ENCODE data around the gene MIX23.

The MIX23 gene

GRCh38 chr3:122410111-122410510 is 27.1 kb upstream of the MIX23 start:
- Histone ChIP-seq H3K9me3 (ENCODE audit: control insufficient read depth, insufficient read depth, low read length) (no peaks in the 10 kb centered on the region), H3K27me3 (ENCODE audit: control insufficient read depth, insufficient read depth, low read length) (no peaks in the 10 kb centered on the region), H3K4me3 (ENCODE audit: low read depth, low read length) (no peak overlapping the region), H3K4me1 (ENCODE audit: control insufficient read depth, insufficient read depth, low read length) (peaks cover 3% of the 10 kb centered on the region), H3K36me3 (ENCODE audit: control insufficient read depth, insufficient read depth, low read length) (peaks cover 66% of the 10 kb centered on the region), H3K27ac (ENCODE audit: low read depth, low read length) (no peak overlapping the region), H3K9ac (ENCODE audit: low read depth, low read length) (no peak overlapping the region)

GRCh38 chr3:122409446-122409845 is 26.4 kb upstream of the MIX23 start:
- no peak overlapping the region for H3K4me3 ChIP-seq (ENCODE audit: low read depth, low read length)
- H3K27ac ChIP-seq (ENCODE audit: low read depth, low read length): no peak overlapping the region
- peaks cover 72% of the 10 kb centered on the region for H3K36me3 ChIP-seq (ENCODE audit: control insufficient read depth, insufficient read depth, low read length)
- no peaks in the 10 kb centered on the region for H3K27me3 ChIP-seq (ENCODE audit: control insufficient read depth, insufficient read depth, low read length)
- no peaks in the 10 kb centered on the region for H3K9me3 ChIP-seq (ENCODE audit: control insufficient read depth, insufficient read depth, low read length)
- no peaks in the 10 kb centered on the region for H3K4me1 ChIP-seq (ENCODE audit: control insufficient read depth, insufficient read depth, low read length)
- H3K9ac ChIP-seq (ENCODE audit: low read depth, low read length): no peak overlapping the region

GRCh38 chr3:122407946-122408345 is 24.9 kb upstream of the MIX23 start:
- H3K9me3 ChIP-seq (ENCODE audit: control insufficient read depth, insufficient read depth, low read length): no peaks in the 10 kb centered on the region
- peaks cover 83% of the 10 kb centered on the region for H3K36me3 ChIP-seq (ENCODE audit: control insufficient read depth, insufficient read depth, low read length)
- no peak overlapping the region for H3K27ac ChIP-seq (ENCODE audit: low read depth, low read length)
- no peaks in the 10 kb centered on the region for H3K4me1 ChIP-seq (ENCODE audit: control insufficient read depth, insufficient read depth, low read length)
- no peak overlapping the region for H3K9ac ChIP-seq (ENCODE audit: low read depth, low read length)
- H3K4me3 ChIP-seq (ENCODE audit: low read depth, low read length): no peak overlapping the region
- no peaks in the 10 kb centered on the region for H3K27me3 ChIP-seq (ENCODE audit: control insufficient read depth, insufficient read depth, low read length)

GRCh38 chr3:122406198-122406597 is 23.2 kb upstream of the MIX23 start:
- H3K4me3 ChIP-seq (ENCODE audit: low read depth, low read length): no peak overlapping the region
- H3K27ac ChIP-seq (ENCODE audit: low read depth, low read length): no peak overlapping the region
- H3K9ac ChIP-seq (ENCODE audit: low read depth, low read length): no peak overlapping the region
- no peaks in the 10 kb centered on the region for H3K4me1 ChIP-seq (ENCODE audit: control insufficient read depth, insufficient read depth, low read length)
- no peaks in the 10 kb centered on the region for H3K9me3 ChIP-seq (ENCODE audit: control insufficient read depth, insufficient read depth, low read length)
- peaks cover 75% of the 10 kb centered on the region for H3K36me3 ChIP-seq (ENCODE audit: control insufficient read depth, insufficient read depth, low read length)
- no peaks in the 10 kb centered on the region for H3K27me3 ChIP-seq (ENCODE audit: control insufficient read depth, insufficient read depth, low read length)

GRCh38 chr3:122405015-122405414 is 22.0 kb upstream of the MIX23 start:
- Histone ChIP-seq H3K9ac (ENCODE audit: low read depth, low read length) (no peak overlapping the region), H3K36me3 (ENCODE audit: control insufficient read depth, insufficient read depth, low read length) (peaks cover 63% of the 10 kb centered on the region)

GRCh38 chr3:122403489-122403888 is 20.5 kb upstream of the MIX23 start:
- Histone ChIP-seq H3K4me1 (ENCODE audit: control insufficient read depth, insufficient read depth, low read length) (no peaks in the 10 kb centered on the region), H3K4me3 (ENCODE audit: low read depth, low read length) (no peak overlapping the region), H3K27ac (ENCODE audit: low read depth, low read length) (no peak overlapping the region), H3K36me3 (ENCODE audit: control insufficient read depth, insufficient read depth, low read length) (peaks cover 50% of the 10 kb centered on the region), H3K9ac (ENCODE audit: low read depth, low read length) (no peak overlapping the region), H3K9me3 (ENCODE audit: control insufficient read depth, insufficient read depth, low read length) (no peaks in the 10 kb centered on the region), H3K27me3 (ENCODE audit: control insufficient read depth, insufficient read depth, low read length) (no peaks in the 10 kb centered on the region)

More at GRCh38 chr3:122405015-122405414, 22.0 kb upstream of the MIX23 start:
- H3K9me3 ChIP-seq (ENCODE audit: control insufficient read depth, insufficient read depth, low read length): no peaks in the 10 kb centered on the region
- no peaks in the 10 kb centered on the region for H3K4me1 ChIP-seq (ENCODE audit: control insufficient read depth, insufficient read depth, low read length)
- no peak overlapping the region for H3K27ac ChIP-seq (ENCODE audit: low read depth, low read length)
- no peak overlapping the region for H3K4me3 ChIP-seq (ENCODE audit: low read depth, low read length)
- H3K27me3 ChIP-seq (ENCODE audit: control insufficient read depth, insufficient read depth, low read length): no peaks in the 10 kb centered on the region

- no peaks in the 10 kb centered on the region for H3K27me3 ChIP-seq (ENCODE audit: control insufficient read depth, insufficient read depth, low read length)
- no peak overlapping the region for H3K27ac ChIP-seq (ENCODE audit: low read depth, low read length)
- peaks cover 17% of the 10 kb centered on the region for H3K36me3 ChIP-seq (ENCODE audit: control insufficient read depth, insufficient read depth, low read length)
- no peak overlapping the region for H3K9ac ChIP-seq (ENCODE audit: low read depth, low read length)
- no peaks in the 10 kb centered on the region for H3K9me3 ChIP-seq (ENCODE audit: control insufficient read depth, insufficient read depth, low read length)
- no peak overlapping the region for H3K4me3 ChIP-seq (ENCODE audit: low read depth, low read length)
- no peaks in the 10 kb centered on the region for H3K4me1 ChIP-seq (ENCODE audit: control insufficient read depth, insufficient read depth, low read length)
Observed at GRCh38 chr3:122398920-122399319, 15.9 kb upstream of the MIX23 start.

- Histone ChIP-seq H3K4me3 (ENCODE audit: low read depth, low read length) (no peak overlapping the region), H3K27ac (ENCODE audit: low read depth, low read length) (no peak overlapping the region), H3K4me1 (ENCODE audit: control insufficient read depth, insufficient read depth, low read length) (0 out of 2 replicates have a peak, but pooled peaks cover 3% of the 10 kb centered on the region)
Observed at GRCh38 chr3:122397201-122397600, 14.2 kb upstream of the MIX23 start.

GRCh38 chr3:122396511-122396910 is 13.5 kb upstream of the MIX23 start:
- H3K27ac ChIP-seq (ENCODE audit: low read depth, low read length): no peak overlapping the region
- H3K27me3 ChIP-seq (ENCODE audit: control insufficient read depth, insufficient read depth, low read length): no peaks in the 10 kb centered on the region
- H3K4me3 ChIP-seq (ENCODE audit: low read depth, low read length): no peak overlapping the region
- H3K4me1 ChIP-seq (ENCODE audit: control insufficient read depth, insufficient read depth, low read length): 0 out of 2 replicates have a peak, but pooled peaks cover 3% of the 10 kb centered on the region
- H3K36me3 ChIP-seq (ENCODE audit: control insufficient read depth, insufficient read depth, low read length): peaks cover 9% of the 10 kb centered on the region; the same call in 1 of the 2 replicates
- no peak overlapping the region for H3K9ac ChIP-seq (ENCODE audit: low read depth, low read length)
- H3K9me3 ChIP-seq (ENCODE audit: control insufficient read depth, insufficient read depth, low read length): no peaks in the 10 kb centered on the region

More at GRCh38 chr3:122397201-122397600, 14.2 kb upstream of the MIX23 start:
- no peaks in the 10 kb centered on the region for H3K9me3 ChIP-seq (ENCODE audit: control insufficient read depth, insufficient read depth, low read length)
- H3K9ac ChIP-seq (ENCODE audit: low read depth, low read length): no peak overlapping the region
- H3K27me3 ChIP-seq (ENCODE audit: control insufficient read depth, insufficient read depth, low read length): no peaks in the 10 kb centered on the region
- H3K36me3 ChIP-seq (ENCODE audit: control insufficient read depth, insufficient read depth, low read length): peaks cover 9% of the 10 kb centered on the region; the same call in 1 of the 2 replicates

GRCh38 chr3:122395582-122395981 is 12.6 kb upstream of the MIX23 start:
- Histone ChIP-seq H3K36me3 (ENCODE audit: control insufficient read depth, insufficient read depth, low read length) (peaks cover 9% of the 10 kb centered on the region; the same call in 1 of the 2 replicates), H3K4me3 (ENCODE audit: low read depth, low read length) (no peak overlapping the region), H3K9me3 (ENCODE audit: control insufficient read depth, insufficient read depth, low read length) (no peaks in the 10 kb centered on the region), H3K27ac (ENCODE audit: low read depth, low read length) (no peak overlapping the region), H3K27me3 (ENCODE audit: control insufficient read depth, insufficient read depth, low read length) (no peaks in the 10 kb centered on the region), H3K9ac (ENCODE audit: low read depth, low read length) (no peak overlapping the region), H3K4me1 (ENCODE audit: control insufficient read depth, insufficient read depth, low read length) (0 out of 2 replicates have a peak, but pooled peaks cover 3% of the 10 kb centered on the region)

- Histone ChIP-seq H3K9me3 (ENCODE audit: control insufficient read depth, insufficient read depth, low read length) (no peaks in the 10 kb centered on the region), H3K4me1 (ENCODE audit: control insufficient read depth, insufficient read depth, low read length) (0 out of 2 replicates have a peak, but pooled peaks cover 3% of the 10 kb centered on the region), H3K9ac (ENCODE audit: low read depth, low read length) (no peak overlapping the region), H3K4me3 (ENCODE audit: low read depth, low read length) (no peak overlapping the region), H3K36me3 (ENCODE audit: control insufficient read depth, insufficient read depth, low read length) (peaks cover 9% of the 10 kb centered on the region; the same call in 1 of the 2 replicates), H3K27me3 (ENCODE audit: control insufficient read depth, insufficient read depth, low read length) (no peaks in the 10 kb centered on the region), H3K27ac (ENCODE audit: low read depth, low read length) (no peak overlapping the region)
Observed at GRCh38 chr3:122394173-122394572, 11.1 kb upstream of the MIX23 start.
